Keratinocyte (primary cell): ENCODE results near the gene AK1. TPM values are rescaled to one million over a fixed set of nuclear protein-coding genes. Genes with fewer than 3 reads are reported as not detected.
A peak's percentile ranks its signal among the peaks of the same experiment; 100 is the strongest.

Experiments
- DNase-seq: peaks from one replicate; pipeline ENCODE4 v3.0.0-alpha.2; 2011; ENCODE audit warnings: low read depth, missing footprints, low spot score
- FAIRE-seq: peaks from 2 replicates; lab custom pipeline; 2011; peaks lifted over from hg19 to GRCh38; lab: Jason Lieb, UNC
- H2AFZ ChIP-seq: 2 replicates; pipeline ENCODE4 v1.6.0; 2012; ENCODE audit warnings: low read length, control low read depth, inconsistent platforms; ENCODE audit not compliant: control insufficient read depth
- H3K27ac ChIP-seq: 2 replicates; pipeline ENCODE4 v1.5.1; 2011; ENCODE audit warnings: low read length; ENCODE audit not compliant: control insufficient read depth, insufficient read depth
- H3K27me3 ChIP-seq: 3 replicates; pipeline ENCODE4 v1.6.0; 2011; ENCODE audit warnings: low read length; ENCODE audit not compliant: control insufficient read depth, insufficient read depth; ENCODE audit errors: extremely low read depth
- H3K36me3 ChIP-seq, 2 experiments: 2 replicates in 1 of 2; 3 replicates in 1 of 2; pipeline ENCODE4 v1.5.1; 2011; ENCODE audit warnings: low read length in 2 of 2, mild to moderate bottlenecking in 1 of 2; ENCODE audit not compliant: control insufficient read depth in 2 of 2, insufficient read depth in 2 of 2; ENCODE audit errors: extremely low read depth in 1 of 2
- H3K4me1 ChIP-seq: 3 replicates; pipeline ENCODE4 v1.5.1; 2011; ENCODE audit warnings: low read length; ENCODE audit not compliant: control insufficient read depth, insufficient read depth; ENCODE audit errors: extremely low read depth
- H3K4me2 ChIP-seq: 3 replicates; pipeline ENCODE4 v1.6.0; 2011; ENCODE audit warnings: low read depth, low read length; ENCODE audit not compliant: control insufficient read depth, insufficient read depth; ENCODE audit errors: extremely low read depth
- H3K4me3 ChIP-seq, 3 experiments: fragments of 200-600 bp in 1 of 3; sonication (generic) in 1 of 3; 2 replicates in 2 of 3; 3 replicates in 1 of 3; pipeline ENCODE4 v1.5.1; 2011 to 2016; ENCODE audit warnings: low read length in 3 of 3, mild to moderate bottlenecking in 3 of 3, control low read depth in 2 of 3, inconsistent platforms in 1 of 3, low read depth in 1 of 3, mixed read lengths in 1 of 3, mixed run types in 1 of 3, moderate library complexity in 1 of 3; ENCODE audit not compliant: control insufficient read depth in 2 of 3, insufficient read depth in 2 of 3; ENCODE audit errors: extremely low read depth in 1 of 3
- H3K79me2 ChIP-seq: 2 replicates; pipeline ENCODE4 v1.6.0; 2012; ENCODE audit warnings: low read length; ENCODE audit not compliant: control insufficient read depth, insufficient read depth
- H3K9ac ChIP-seq: 3 replicates; pipeline ENCODE4 v1.6.0; 2011; ENCODE audit warnings: low read length; ENCODE audit not compliant: control insufficient read depth, insufficient read depth; ENCODE audit errors: extremely low read depth
- H3K9me1 ChIP-seq: 3 replicates; pipeline ENCODE4 v1.6.0; 2011; ENCODE audit warnings: low read length; ENCODE audit not compliant: control insufficient read depth, insufficient read depth; ENCODE audit errors: extremely low read depth
- H3K9me3 ChIP-seq: 2 replicates; pipeline ENCODE4 v1.5.1; 2012; ENCODE audit warnings: low read depth, low read length; ENCODE audit not compliant: control insufficient read depth
- H4K20me1 ChIP-seq: 3 replicates; pipeline ENCODE4 v1.6.0; 2011; ENCODE audit warnings: low read length; ENCODE audit not compliant: control insufficient read depth, insufficient read depth; ENCODE audit errors: extremely low read depth
- EZH2 ChIP-seq: IDR thresholded peaks from one replicate; pipeline ENCODE4 v1.6.1; 2012; ENCODE audit warnings: inconsistent platforms, mild to moderate bottlenecking, low read length, moderate library complexity
- dilution Hi-C: fragments of 300-500 bp; cut with MboI; formaldehyde crosslinking; loops from one replicate; pipeline ENCODE4 v1.7.0; 2020; ENCODE audit warnings: low sequenced_read_pairs; ENCODE audit not compliant: extremely low pct_ligation_motif_present
- polyA plus RNA-seq, 5 experiments: library from polyadenylated mRNA; depleted of rRNA in 3 of 5; stranded (reverse) in 3 of 5; stranded (forward) in 1 of 5; unstranded in 1 of 5; fragments of >200 nt; gene quantifications; 1 replicate in 1 of 5; 2 replicates in 3 of 5; 3 replicates in 1 of 5; pipeline versions ENCODE4 v1.2.1 to v1.2.3, GENCODE V29; 2011 to 2012; ENCODE audit warnings: missing spikeins in 2 of 5, low read depth in 1 of 5, low replicate concordance in 1 of 5
- TF ChIP-seq, protein P1 (sequence below), 3 experiments: IDR thresholded peaks in 1 of 3; conservative IDR thresholded peaks in 1 of 3; optimal IDR thresholded peaks in 1 of 3; 2 replicates in 2 of 3; 3 replicates in 1 of 3; pipeline versions ENCODE3 to v1.5.1; 2011; ENCODE audit warnings: low read length in 3 of 3, mild to moderate bottlenecking in 3 of 3, moderate library complexity in 2 of 3, control low read depth in 1 of 3, inconsistent platforms in 1 of 3; ENCODE audit not compliant: insufficient read depth in 2 of 3; ENCODE audit errors: extremely low read depth in 1 of 3

Gene AK1
- polyA plus RNA-seq, 1 donor (not counting 4 experiments of a cell fraction or from before 2014, with no cell fraction given): 40.2 TPM

DNA sequence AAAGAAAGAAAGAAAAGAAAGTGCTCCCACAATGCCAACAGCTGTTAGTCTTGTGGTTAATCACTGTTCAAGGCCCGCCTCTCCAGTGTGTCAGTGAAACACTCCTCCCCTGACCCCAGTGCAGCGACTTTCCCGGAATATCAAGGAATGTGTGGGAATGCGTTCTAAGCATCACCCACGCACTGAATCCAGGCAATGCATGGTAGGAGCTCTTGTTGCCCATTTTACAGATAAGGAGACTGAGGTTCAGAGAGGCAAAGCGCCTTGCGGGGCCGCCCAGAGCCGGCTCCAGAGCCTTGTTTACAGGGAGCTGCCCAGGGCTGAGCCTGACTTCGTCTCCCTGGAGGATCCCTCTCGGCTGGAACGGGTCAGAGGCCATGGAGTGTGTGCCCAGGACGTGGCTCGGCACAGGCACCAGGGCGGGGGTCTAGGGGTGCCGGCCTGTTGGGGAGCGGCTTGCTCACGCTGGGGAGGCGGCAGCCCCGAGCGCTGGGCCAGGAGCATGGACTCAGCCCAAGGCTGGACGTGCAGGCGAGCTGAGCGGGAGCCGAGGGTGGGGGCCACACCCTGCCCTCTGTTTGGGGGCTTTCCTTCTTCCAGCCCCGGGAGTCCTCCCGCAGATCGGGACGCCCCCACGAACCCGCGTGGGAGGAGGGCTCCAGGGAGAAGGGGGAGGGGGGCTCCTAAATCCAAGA, 21.1 kb upstream of the AK1 start:
- H4K20me1 ChIP-seq: no peaks in the 10 kb centered on the region
- peaks cover 2% of the 10 kb centered on the region for H3K79me2 ChIP-seq
- no peak for FAIRE-seq
- peak overlapping the region; percentile 81 for H3K9ac ChIP-seq
- dilution Hi-C loops: no loop called here
- no peak for DNase-seq
- peaks cover 8% of the 10 kb centered on the region for H3K4me1 ChIP-seq
- peaks cover 7% of the 10 kb centered on the region for H3K9me3 ChIP-seq
- peak overlapping the region; percentile 43 for H3K27ac ChIP-seq
- no peaks in the 10 kb centered on the region for H3K27me3 ChIP-seq
- peaks cover 18% of the 10 kb centered on the region in 2 experiments for H3K36me3 ChIP-seq
- peak overlapping the region; percentile 56 for H2AFZ ChIP-seq
- TF ChIP-seq EZH2: no peak
- TF ChIP-seq, protein P1, sequence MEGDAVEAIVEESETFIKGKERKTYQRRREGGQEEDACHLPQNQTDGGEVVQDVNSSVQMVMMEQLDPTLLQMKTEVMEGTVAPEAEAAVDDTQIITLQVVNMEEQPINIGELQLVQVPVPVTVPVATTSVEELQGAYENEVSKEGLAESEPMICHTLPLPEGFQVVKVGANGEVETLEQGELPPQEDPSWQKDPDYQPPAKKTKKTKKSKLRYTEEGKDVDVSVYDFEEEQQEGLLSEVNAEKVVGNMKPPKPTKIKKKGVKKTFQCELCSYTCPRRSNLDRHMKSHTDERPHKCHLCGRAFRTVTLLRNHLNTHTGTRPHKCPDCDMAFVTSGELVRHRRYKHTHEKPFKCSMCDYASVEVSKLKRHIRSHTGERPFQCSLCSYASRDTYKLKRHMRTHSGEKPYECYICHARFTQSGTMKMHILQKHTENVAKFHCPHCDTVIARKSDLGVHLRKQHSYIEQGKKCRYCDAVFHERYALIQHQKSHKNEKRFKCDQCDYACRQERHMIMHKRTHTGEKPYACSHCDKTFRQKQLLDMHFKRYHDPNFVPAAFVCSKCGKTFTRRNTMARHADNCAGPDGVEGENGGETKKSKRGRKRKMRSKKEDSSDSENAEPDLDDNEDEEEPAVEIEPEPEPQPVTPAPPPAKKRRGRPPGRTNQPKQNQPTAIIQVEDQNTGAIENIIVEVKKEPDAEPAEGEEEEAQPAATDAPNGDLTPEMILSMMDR (optimal IDR thresholded peaks at IDR 0.05 in 1 of 3, IDR thresholded peaks at IDR 0.05 in 1 of 3, conservative IDR thresholded peaks at IDR 0.05 in 1 of 3; ENCODE audit: extremely low read depth in 1 of 3, insufficient read depth in 2 of 3, low read length in 3 of 3): no peak
- peak overlapping the region; percentile 79 to 83 (median 80) for H3K4me3 ChIP-seq
- no peaks in the 10 kb centered on the region for H3K9me1 ChIP-seq
- H3K4me2 ChIP-seq: peak overlapping the region; percentile 68

DNA sequence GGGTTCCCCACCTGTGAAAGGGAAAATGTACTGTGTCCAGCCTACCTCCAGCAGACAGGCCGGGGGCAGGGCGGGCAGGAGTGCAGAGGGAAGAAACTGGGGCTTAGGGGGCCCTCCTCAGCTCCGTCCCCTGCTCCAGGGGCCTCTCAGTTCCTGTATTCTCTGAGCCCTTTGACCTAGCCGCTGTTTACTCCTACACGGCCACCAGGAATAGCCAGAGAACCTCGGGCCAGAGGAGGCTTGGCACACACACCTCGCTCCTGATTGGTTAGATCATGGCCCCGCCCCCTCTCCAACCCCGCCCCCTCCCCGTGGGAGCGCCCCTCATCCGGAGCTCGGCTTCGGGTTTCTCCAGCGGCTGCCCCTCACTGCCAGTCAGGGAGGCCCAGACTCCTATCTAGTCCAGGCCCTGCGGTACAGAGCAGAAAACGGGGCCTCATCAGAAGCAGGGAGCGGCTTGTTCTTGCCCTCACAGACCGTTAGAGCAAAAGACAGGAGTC, 19.8 kb upstream of the AK1 start:
- FAIRE-seq (no peak), DNase-seq (no peak)
- no peak for TF ChIP-seq EZH2
- TF ChIP-seq, protein P1 (optimal IDR thresholded peaks at IDR 0.05 in 1 of 3, IDR thresholded peaks at IDR 0.05 in 1 of 3, conservative IDR thresholded peaks at IDR 0.05 in 1 of 3; ENCODE audit: extremely low read depth in 1 of 3, insufficient read depth in 2 of 3, low read length in 3 of 3): no peak
- no peak overlapping the region for H3K9ac ChIP-seq
- peaks cover 8% of the 10 kb centered on the region for H3K4me1 ChIP-seq
- peaks cover 2% of the 10 kb centered on the region for H3K79me2 ChIP-seq
- H3K4me3 ChIP-seq: no peak overlapping the region
- H3K9me3 ChIP-seq: peaks cover 13% of the 10 kb centered on the region
- H3K4me2 ChIP-seq: no peak overlapping the region
- dilution Hi-C loops: no loop called here
- H3K9me1 ChIP-seq: no peaks in the 10 kb centered on the region
- H3K36me3 ChIP-seq: peaks cover 25 to 26% of the 10 kb centered on the region in 2 experiments
- no peak overlapping the region for H2AFZ ChIP-seq
- no peaks in the 10 kb centered on the region for H4K20me1 ChIP-seq
- no peaks in the 10 kb centered on the region for H3K27me3 ChIP-seq
- no peak overlapping the region for H3K27ac ChIP-seq
